Measurements from ENCODE around the gene APOBEC3C.
"Not testable (repeated sequence)": the region's sequence is repeated elsewhere in the genome, so short reads cannot be mapped to it uniquely, and the experiment has no call there.

APOBEC3C gene

GRCh38 chr22:39066442-39067276, 52.6 kb downstream of the APOBEC3C start:
- not testable (repeated sequence) for DNase-seq

- no peak for DNase-seq
Observed at GRCh38 chr22:39068033-39068785, 54.2 kb downstream of the APOBEC3C start.

All from DMS153 (cell line).